Central memory CD8-positive, alpha-beta T cell (primary cell): Measurements from ENCODE around the gene FKBP8.
A peak's percentile ranks its signal among the peaks of the same experiment; 100 is the strongest.
"Not testable (repeated sequence)": the region's sequence is repeated elsewhere in the genome, so short reads cannot be mapped to it uniquely, and the experiment has no call there.

Experiments
- ATAC-seq: fragments of 150-1000 bp; cut with Tn5 transposase; replicated peaks from 2 replicates; pipeline ENCODE4 v1.10.0; 2022; ENCODE audit warnings: mild to moderate bottlenecking, moderate FRiP score, moderate number of reproducible peaks; ENCODE audit not compliant: poor library complexity, severe bottlenecking; ENCODE audit errors: extremely low read depth
- DNase-seq, 2 donors: peaks; one replicate each; pipeline ENCODE4 v3.0.0; 2021; ENCODE audit warnings: low spot score in 2 of 2
- H3K27ac Mint-ChIP-seq: one replicate; pipeline ENCODE4 v1.8.0; 2022; ENCODE audit warnings: low read depth, mild to moderate bottlenecking, moderate library complexity, mixed read lengths
- H3K27me3 Mint-ChIP-seq: one replicate; pipeline ENCODE4 v1.8.0; 2022; ENCODE audit warnings: mixed read lengths
- H3K36me3 Mint-ChIP-seq: one replicate; pipeline ENCODE4 v1.8.0; 2022; ENCODE audit warnings: mild to moderate bottlenecking, moderate library complexity, mixed read lengths; ENCODE audit not compliant: insufficient read depth
- H3K4me1 Mint-ChIP-seq: one replicate; pipeline ENCODE4 v1.8.0; 2022; ENCODE audit warnings: mixed read lengths
- H3K4me3 Mint-ChIP-seq: one replicate; pipeline ENCODE4 v1.8.0; 2022; ENCODE audit warnings: mild to moderate bottlenecking, moderate library complexity, mixed read lengths
- H3K9me3 Mint-ChIP-seq: one replicate; pipeline ENCODE4 v1.8.0; 2022; ENCODE audit warnings: mixed read lengths

The FKBP8 gene

GRCh38 chr19:18543814-18544475 is 572 bp upstream of the FKBP8 start:
- peak overlapping the region; percentile 94 for H3K27ac Mint-ChIP-seq
- H3K27me3 Mint-ChIP-seq = no peaks in the 10 kb centered on the region
- no peaks in the 10 kb centered on the region for H3K9me3 Mint-ChIP-seq
- H3K4me3 Mint-ChIP-seq = peak overlapping the region; percentile 95
- H3K36me3 Mint-ChIP-seq = peaks cover 18% of the 10 kb centered on the region
- DNase-seq = peak; percentile 49 to 78
- ATAC-seq = peak; percentile 88
- peaks cover 30% of the 10 kb centered on the region for H3K4me1 Mint-ChIP-seq

- no peak for DNase-seq
- no peaks in the 10 kb centered on the region for H3K27me3 Mint-ChIP-seq
- H3K4me1 Mint-ChIP-seq = peaks cover 30% of the 10 kb centered on the region
- no peaks in the 10 kb centered on the region for H3K9me3 Mint-ChIP-seq
- peak overlapping the region; percentile 94 for H3K27ac Mint-ChIP-seq
- H3K4me3 Mint-ChIP-seq = peak overlapping the region; percentile 95
- ATAC-seq = no peak
- peaks cover 18% of the 10 kb centered on the region for H3K36me3 Mint-ChIP-seq
These were observed 1.1 kb downstream of the FKBP8 start for GRCh38 chr19:18541992-18542940.

GRCh38 chr19:18541258-18541991 is 1.9 kb downstream of the FKBP8 start:
- Mint-ChIP-seq H3K9me3 (no peaks in the 10 kb centered on the region), H3K27me3 (no peaks in the 10 kb centered on the region), H3K4me3 (peak overlapping the region; percentile 50), H3K27ac (peak overlapping the region; percentile 19), H3K36me3 (peaks cover 19% of the 10 kb centered on the region), H3K4me1 (peaks cover 30% of the 10 kb centered on the region)
- ATAC-seq = no peak
- DNase-seq = no peak

GRCh38 chr19:18540200-18540599 is 3.2 kb downstream of the FKBP8 start:
- not testable (repeated sequence) for H3K27me3 Mint-ChIP-seq, H3K9me3 Mint-ChIP-seq, H3K27ac Mint-ChIP-seq, DNase-seq, H3K4me3 Mint-ChIP-seq, ATAC-seq
- Mint-ChIP-seq H3K4me1 (peaks cover 30% of the 10 kb centered on the region), H3K36me3 (peaks cover 21% of the 10 kb centered on the region)

GRCh38 chr19:18539372-18539771 is 4.0 kb downstream of the FKBP8 start:
- no peak for DNase-seq
- Mint-ChIP-seq H3K27me3 (no peaks in the 10 kb centered on the region), H3K4me3 (no peak overlapping the region), H3K36me3 (peaks cover 22% of the 10 kb centered on the region), H3K4me1 (peaks cover 27% of the 10 kb centered on the region), H3K9me3 (no peaks in the 10 kb centered on the region), H3K27ac (no peak overlapping the region)
- ATAC-seq = no peak

- Mint-ChIP-seq H3K27ac (no peak overlapping the region), H3K36me3 (peaks cover 23% of the 10 kb centered on the region), H3K9me3 (no peaks in the 10 kb centered on the region), H3K27me3 (no peaks in the 10 kb centered on the region), H3K4me3 (no peak overlapping the region), H3K4me1 (peaks cover 19% of the 10 kb centered on the region)
- no peak for ATAC-seq
- no peak for DNase-seq
These were observed 5.3 kb downstream of the FKBP8 start for GRCh38 chr19:18538115-18538514.

GRCh38 chr19:18537431-18537830 is 5.9 kb downstream of the FKBP8 start:
- DNase-seq = no peak
- H3K27ac Mint-ChIP-seq = no peak overlapping the region
- H3K4me3 Mint-ChIP-seq = no peak overlapping the region
- no peak for ATAC-seq
- no peaks in the 10 kb centered on the region for H3K27me3 Mint-ChIP-seq
- no peaks in the 10 kb centered on the region for H3K9me3 Mint-ChIP-seq
- peaks cover 14% of the 10 kb centered on the region for H3K4me1 Mint-ChIP-seq
- peaks cover 24% of the 10 kb centered on the region for H3K36me3 Mint-ChIP-seq

- Mint-ChIP-seq H3K9me3 (no peaks in the 10 kb centered on the region), H3K4me1 (peaks cover 6% of the 10 kb centered on the region), H3K4me3 (no peak overlapping the region), H3K27ac (no peak overlapping the region), H3K27me3 (no peaks in the 10 kb centered on the region), H3K36me3 (peaks cover 22% of the 10 kb centered on the region)
- DNase-seq (no peak), ATAC-seq (no peak)
These were observed 6.9 kb downstream of the FKBP8 start for GRCh38 chr19:18536475-18536874.

GRCh38 chr19:18533058-18533457 is 10.3 kb downstream of the FKBP8 start:
- no peak for ATAC-seq
- no peaks in the 10 kb centered on the region for H3K4me1 Mint-ChIP-seq

GRCh38 chr19:18532168-18532890 is 11.0 kb downstream of the FKBP8 start:
- ATAC-seq (no peak), DNase-seq (no peak)
- Mint-ChIP-seq H3K27me3 (no peaks in the 10 kb centered on the region), H3K36me3 (peaks cover 11% of the 10 kb centered on the region), H3K9me3 (no peaks in the 10 kb centered on the region), H3K4me1 (no peaks in the 10 kb centered on the region), H3K27ac (no peak overlapping the region), H3K4me3 (no peak overlapping the region)

More at GRCh38 chr19:18533058-18533457, 10.3 kb downstream of the FKBP8 start:
- Mint-ChIP-seq H3K4me3 (no peak overlapping the region), H3K27me3 (no peaks in the 10 kb centered on the region), H3K9me3 (no peaks in the 10 kb centered on the region), H3K36me3 (peaks cover 11% of the 10 kb centered on the region), H3K27ac (no peak overlapping the region)
- no peak for DNase-seq

- Mint-ChIP-seq H3K4me1 (no peaks in the 10 kb centered on the region), H3K9me3 (no peaks in the 10 kb centered on the region), H3K27ac (no peak overlapping the region), H3K4me3 (no peak overlapping the region), H3K27me3 (no peaks in the 10 kb centered on the region), H3K36me3 (peaks cover 10% of the 10 kb centered on the region)
- ATAC-seq (no peak), DNase-seq (no peak)
These were observed 11.9 kb downstream of the FKBP8 start for GRCh38 chr19:18531485-18531884.

GRCh38 chr19:18529782-18530181 is 13.6 kb downstream of the FKBP8 start:
- peaks cover 8% of the 10 kb centered on the region for H3K36me3 Mint-ChIP-seq
- no peaks in the 10 kb centered on the region for H3K9me3 Mint-ChIP-seq
- no peak overlapping the region for H3K4me3 Mint-ChIP-seq
- no peaks in the 10 kb centered on the region for H3K4me1 Mint-ChIP-seq
- H3K27me3 Mint-ChIP-seq = no peaks in the 10 kb centered on the region
- no peak for ATAC-seq
- no peak overlapping the region for H3K27ac Mint-ChIP-seq
- no peak for DNase-seq
